Smooth muscle cell (in vitro differentiated cells): ENCODE data around the gene KIDINS220. TPM values are rescaled to one million over a fixed set of nuclear protein-coding genes. Genes with fewer than 3 reads are reported as not detected.

ENCODE experiments used
- DNase-seq: peaks from one replicate; lab custom pipeline; 2025; ENCODE audit not compliant: unreplicated experiment; lab: John Stamatoyannopoulos, UW
- H2AFZ ChIP-seq: fragments of 200-600 bp; sonication (generic); 2 replicates; pipeline ENCODE4 v1.6.0; 2016; ENCODE audit warnings: antibody characterized with exemption, low read depth, mild to moderate bottlenecking
- H3F3A ChIP-seq: fragments of 200-600 bp; sonication (generic); 2 replicates; pipeline ENCODE4 v1.6.0; 2017; ENCODE audit warnings: antibody characterized with exemption, low read depth
- H3K27ac ChIP-seq: fragments of 200-600 bp; sonication (generic); 2 replicates; pipeline ENCODE4 v1.5.1; 2016; ENCODE audit warnings: low read depth, mild to moderate bottlenecking
- H3K27me3 ChIP-seq: fragments of 200-600 bp; sonication (generic); 2 replicates; pipeline ENCODE4 v1.6.1; 2016; ENCODE audit warnings: low read depth, mild to moderate bottlenecking
- H3K36me3 ChIP-seq: fragments of 200-600 bp; sonication (generic); 2 replicates; pipeline ENCODE4 v1.5.1; 2016; ENCODE audit warnings: low read depth
- H3K4me1 ChIP-seq: fragments of 200-600 bp; sonication (generic); 2 replicates; pipeline ENCODE4 v1.5.1; 2016; ENCODE audit warnings: low read depth
- H3K4me2 ChIP-seq: fragments of 200-600 bp; sonication (generic); 2 replicates; pipeline ENCODE4 v1.6.0; 2016; ENCODE audit warnings: mild to moderate bottlenecking
- H3K4me3 ChIP-seq: fragments of 200-600 bp; sonication (generic); 2 replicates; pipeline ENCODE4 v1.5.1; 2016; ENCODE audit warnings: mild to moderate bottlenecking
- H3K79me2 ChIP-seq: fragments of 200-600 bp; sonication (generic); 2 replicates; pipeline ENCODE4 v1.6.0; 2016; ENCODE audit warnings: low read depth, mild to moderate bottlenecking
- H3K9ac ChIP-seq: fragments of 200-600 bp; sonication (generic); 2 replicates; pipeline ENCODE4 v1.6.0; 2016; ENCODE audit warnings: low read depth
- H3K9me3 ChIP-seq: fragments of 200-600 bp; sonication (generic); replicated peaks from 2 replicates; pipeline ENCODE4 v1.5.1; 2016; ENCODE audit warnings: low read depth
- H4K20me1 ChIP-seq: fragments of 200-600 bp; sonication (generic); 2 replicates; pipeline ENCODE4 v1.6.0; 2016; ENCODE audit warnings: low read depth
- WGBS: methylation state at CpG from one replicate; pipeline ENCODE4 v1.1.7; 2016; ENCODE audit warnings: low lambda C conversion rate; 5-methylcytosine and 5-hydroxymethylcytosine counted together
- polyA plus RNA-seq: library from polyadenylated mRNA; unstranded; fragments of >200 nt; fragmentation: Nextera tagmentation; extraction: Ambion mirVana; gene quantifications from 2 replicates; pipeline ENCODE4 v1.2.1, GENCODE V29; 2016
- total RNA-seq: library from RNA; depleted of rRNA; stranded (reverse); fragments of >200 nt; gene quantifications from 2 replicates; pipeline ENCODE4 v1.2.3, GENCODE V29; 2014
- TF ChIP-seq, protein P1 (sequence below): fragments of 200-600 bp; sonication (generic); IDR thresholded peaks from 2 replicates; pipeline ENCODE4 v1.5.1; 2017; ENCODE audit warnings: borderline replicate concordance, mild to moderate bottlenecking, antibody characterized with exemption; ENCODE audit not compliant: insufficient read depth, poor library complexity, severe bottlenecking

The KIDINS220 gene
- total and polyA plus RNA-seq, 2 experiments from 2014 or later: 17.8 to 54.9 TPM

DNA sequence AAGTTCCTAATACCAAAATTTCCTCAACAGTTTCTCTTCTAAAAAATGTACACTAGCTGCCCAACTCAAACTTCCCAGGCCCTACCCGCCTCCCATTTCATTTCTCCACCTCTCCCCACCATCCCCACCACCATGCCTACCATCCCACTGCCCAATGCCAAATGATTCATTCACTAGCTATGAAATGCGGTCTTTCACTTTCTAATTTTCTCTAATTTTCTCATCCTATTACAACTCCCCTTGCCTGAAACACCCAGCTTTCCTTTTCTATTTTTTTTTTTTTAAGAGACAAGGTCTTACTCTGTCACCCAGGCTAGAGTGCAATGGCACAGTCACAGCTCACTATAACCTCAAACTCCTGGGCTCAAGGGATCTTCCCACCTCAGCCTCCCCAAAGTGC is 38.4 kb downstream of the KIDINS220 start:
- Histone ChIP-seq H3K79me2 (no peaks in the 10 kb centered on the region), H3K4me2 (no peak overlapping the region), H3K9ac (no peak overlapping the region), H4K20me1 (peaks cover 9% of the 10 kb centered on the region), H3K27ac (no peak overlapping the region), H2AFZ (no peak overlapping the region), H3K4me1 (no peaks in the 10 kb centered on the region), H3K27me3 (no peaks in the 10 kb centered on the region), H3K36me3 (peaks cover 12% of the 10 kb centered on the region), H3F3A (no peaks in the 10 kb centered on the region), H3K4me3 (no peak overlapping the region), H3K9me3 (no peaks in the 10 kb centered on the region)
- DNase-seq: no peak
- 94% methylated on average over 2 of the region's 2 CpGs for WGBS
- TF ChIP-seq, protein P1, sequence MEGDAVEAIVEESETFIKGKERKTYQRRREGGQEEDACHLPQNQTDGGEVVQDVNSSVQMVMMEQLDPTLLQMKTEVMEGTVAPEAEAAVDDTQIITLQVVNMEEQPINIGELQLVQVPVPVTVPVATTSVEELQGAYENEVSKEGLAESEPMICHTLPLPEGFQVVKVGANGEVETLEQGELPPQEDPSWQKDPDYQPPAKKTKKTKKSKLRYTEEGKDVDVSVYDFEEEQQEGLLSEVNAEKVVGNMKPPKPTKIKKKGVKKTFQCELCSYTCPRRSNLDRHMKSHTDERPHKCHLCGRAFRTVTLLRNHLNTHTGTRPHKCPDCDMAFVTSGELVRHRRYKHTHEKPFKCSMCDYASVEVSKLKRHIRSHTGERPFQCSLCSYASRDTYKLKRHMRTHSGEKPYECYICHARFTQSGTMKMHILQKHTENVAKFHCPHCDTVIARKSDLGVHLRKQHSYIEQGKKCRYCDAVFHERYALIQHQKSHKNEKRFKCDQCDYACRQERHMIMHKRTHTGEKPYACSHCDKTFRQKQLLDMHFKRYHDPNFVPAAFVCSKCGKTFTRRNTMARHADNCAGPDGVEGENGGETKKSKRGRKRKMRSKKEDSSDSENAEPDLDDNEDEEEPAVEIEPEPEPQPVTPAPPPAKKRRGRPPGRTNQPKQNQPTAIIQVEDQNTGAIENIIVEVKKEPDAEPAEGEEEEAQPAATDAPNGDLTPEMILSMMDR: no peak

DNA sequence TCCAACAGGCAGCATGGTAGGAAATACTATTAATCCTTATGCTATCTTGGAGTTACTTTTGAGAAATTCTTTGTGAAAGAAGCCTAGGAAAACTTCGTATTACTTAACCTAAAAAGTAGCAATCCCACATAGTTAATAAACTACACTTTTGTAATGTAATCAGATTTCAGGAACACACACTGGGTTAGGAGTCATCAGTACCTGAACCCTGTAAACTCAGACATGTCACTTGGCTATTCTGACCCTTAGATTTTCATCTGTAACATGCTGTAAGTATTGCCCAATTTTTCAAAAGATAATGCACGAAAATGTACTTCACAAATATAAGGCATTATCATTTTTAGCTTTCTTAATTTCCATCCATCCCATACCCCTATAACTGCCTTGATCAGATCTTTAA is 39.0 kb downstream of the KIDINS220 start:
- Histone ChIP-seq H3K9ac (no peak overlapping the region), H3K4me2 (no peak overlapping the region), H3K9me3 (no peaks in the 10 kb centered on the region), H3K27ac (no peak overlapping the region), H4K20me1 (peaks cover 4% of the 10 kb centered on the region), H3K79me2 (no peaks in the 10 kb centered on the region), H2AFZ (no peak overlapping the region), H3K36me3 (peaks cover 12% of the 10 kb centered on the region), H3K4me1 (no peaks in the 10 kb centered on the region), H3K27me3 (no peaks in the 10 kb centered on the region), H3F3A (no peaks in the 10 kb centered on the region), H3K4me3 (no peak overlapping the region)
- no peak for DNase-seq
- 98% methylated on average over 2 of the region's 2 CpGs for WGBS
- TF ChIP-seq, protein P1: no peak

DNA sequence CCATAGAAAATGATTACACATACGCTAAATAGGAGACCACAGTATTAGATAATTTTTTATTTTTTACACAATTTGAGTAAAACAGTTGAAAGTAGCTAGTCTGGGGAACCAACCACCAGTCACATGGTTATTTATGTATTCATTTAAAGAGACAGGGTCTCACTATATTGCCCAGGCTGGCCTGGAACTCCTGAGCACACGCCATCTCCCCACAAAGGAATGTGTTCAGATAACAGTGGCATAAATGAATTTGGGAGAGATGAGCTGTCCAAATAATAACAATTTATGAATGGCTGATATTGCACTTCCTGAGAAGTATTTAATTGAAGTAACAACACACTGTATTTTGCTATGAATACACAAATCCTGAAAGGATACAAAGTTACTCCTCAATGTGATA is 39.7 kb downstream of the KIDINS220 start:
- Histone ChIP-seq H4K20me1 (no peaks in the 10 kb centered on the region), H3F3A (no peaks in the 10 kb centered on the region), H2AFZ (no peak overlapping the region), H3K27me3 (no peaks in the 10 kb centered on the region), H3K79me2 (no peaks in the 10 kb centered on the region), H3K9ac (no peak overlapping the region), H3K4me2 (no peak overlapping the region), H3K9me3 (no peaks in the 10 kb centered on the region), H3K27ac (no peak overlapping the region), H3K4me1 (no peaks in the 10 kb centered on the region), H3K4me3 (no peak overlapping the region), H3K36me3 (peaks cover 7% of the 10 kb centered on the region)
- TF ChIP-seq, protein P1: no peak
- WGBS: 78% methylated on average over 2 of the region's 2 CpGs
- no peak for DNase-seq

DNA sequence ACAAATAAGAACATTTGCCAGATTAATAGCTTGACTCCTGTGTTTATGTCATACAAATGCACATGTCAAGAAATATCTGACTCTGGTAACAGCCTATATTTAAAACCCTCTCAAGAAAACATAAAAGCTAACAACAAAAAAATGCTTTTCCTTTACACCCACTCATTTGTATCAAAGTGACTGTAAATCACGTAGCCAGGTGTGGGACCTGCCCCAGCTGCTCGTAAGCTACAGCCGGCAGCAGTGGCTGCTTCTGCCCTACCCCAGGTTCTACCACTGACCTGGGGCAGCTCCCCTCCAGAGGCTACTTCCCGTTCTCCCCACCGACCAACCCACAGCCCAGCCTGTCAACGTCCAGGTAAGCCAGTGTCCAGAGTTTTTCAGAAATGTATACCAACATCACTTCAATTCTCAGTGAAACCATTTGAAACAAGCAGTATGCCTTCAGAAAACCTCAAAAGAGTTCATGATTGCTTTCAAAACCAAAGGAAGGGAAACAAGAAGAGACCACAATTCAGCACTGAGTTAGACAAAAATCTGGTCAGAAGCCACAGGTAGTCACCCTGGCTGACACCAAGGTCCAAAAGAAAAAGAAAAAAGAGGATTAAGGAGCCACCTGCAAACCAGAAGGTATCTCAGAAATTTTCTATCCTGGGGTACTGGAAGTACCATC is 40.4 kb downstream of the KIDINS220 start:
- Histone ChIP-seq H4K20me1 (no peaks in the 10 kb centered on the region), H3K27ac (no peak overlapping the region), H2AFZ (no peak overlapping the region), H3K4me3 (no peak overlapping the region), H3K79me2 (no peaks in the 10 kb centered on the region), H3K9ac (no peak overlapping the region), H3F3A (no peaks in the 10 kb centered on the region), H3K4me2 (no peak overlapping the region), H3K4me1 (no peaks in the 10 kb centered on the region), H3K36me3 (peaks cover 10% of the 10 kb centered on the region), H3K27me3 (no peaks in the 10 kb centered on the region), H3K9me3 (no peaks in the 10 kb centered on the region)
- TF ChIP-seq, protein P1: no peak
- DNase-seq: no peak
- 94% methylated on average over 6 of the region's 6 CpGs for WGBS
